Uterus (tissue), 2 donors: ENCODE data around the gene INPP1.
"Not testable (repeated sequence)": the region's sequence is repeated elsewhere in the genome, so short reads cannot be mapped to it uniquely, and the experiment has no call there.

Source experiments
- CTCF ChIP-seq, 4 experiments: fragments of 200-600 bp in 2 of 4; fragments of 450-650 bp in 2 of 4; sonication (generic) in 2 of 4; IDR thresholded peaks; one replicate each; pipeline ENCODE4 v1.5.1; 2016 to 2019; ENCODE audit warnings: antibody characterized with exemption in 4 of 4, mild to moderate bottlenecking in 2 of 4, moderate library complexity in 1 of 4
- POLR2A ChIP-seq, 2 donors: fragments of 450-650 bp; IDR thresholded peaks; one replicate each; pipeline ENCODE4 v1.6.1; 2016; ENCODE audit warnings: antibody characterized with exemption in 2 of 2, mild to moderate bottlenecking in 1 of 2, moderate library complexity in 1 of 2

GRCh38 chr2:190358655-190359448 is 15.5 kb downstream of the INPP1 start:
- not testable (repeated sequence) for TF ChIP-seq CTCF, POLR2A (IDR thresholded peaks at IDR 0.05)
